Measurements from ENCODE around the gene ZNF407.

ZNF407 gene

GRCh38 chr18:75054611-75055010, 456.9 kb downstream of the ZNF407 start:
- no peak for TF ChIP-seq CTCF (conservative IDR thresholded peaks at IDR 0.05; ENCODE audit: control insufficient read depth, insufficient read depth, low read depth, low read length)
- no peak for DNase-seq (ENCODE audit: low read depth)
- H3K4me3 ChIP-seq (ENCODE audit: control insufficient read depth, low read depth, low read length), result no peak overlapping the region

GRCh38 chr18:75057169-75057960, 459.7 kb downstream of the ZNF407 start:
- no peak for TF ChIP-seq CTCF (conservative IDR thresholded peaks at IDR 0.05; ENCODE audit: control insufficient read depth, insufficient read depth, low read depth, low read length)
- H3K4me3 ChIP-seq (ENCODE audit: control insufficient read depth, low read depth, low read length), result no peak overlapping the region
- no peak for DNase-seq (ENCODE audit: low read depth)

- no peak for TF ChIP-seq CTCF (conservative IDR thresholded peaks at IDR 0.05; ENCODE audit: control insufficient read depth, insufficient read depth, low read depth, low read length)
- no peak for DNase-seq (ENCODE audit: low read depth)
- no peak overlapping the region for H3K4me3 ChIP-seq (ENCODE audit: control insufficient read depth, low read depth, low read length)
Measured at GRCh38 chr18:75060185-75060584, 462.5 kb downstream of the ZNF407 start.

- DNase-seq (ENCODE audit: low read depth), result no peak
- no peak overlapping the region for H3K4me3 ChIP-seq (ENCODE audit: control insufficient read depth, low read depth, low read length)
- no peak for TF ChIP-seq CTCF (conservative IDR thresholded peaks at IDR 0.05; ENCODE audit: control insufficient read depth, insufficient read depth, low read depth, low read length)
Measured at GRCh38 chr18:75062297-75062886, 464.7 kb downstream of the ZNF407 start.

GRCh38 chr18:75063196-75063595, 465.5 kb downstream of the ZNF407 start:
- TF ChIP-seq CTCF (conservative IDR thresholded peaks at IDR 0.05; ENCODE audit: control insufficient read depth, insufficient read depth, low read depth, low read length), result no peak
- H3K4me3 ChIP-seq (ENCODE audit: control insufficient read depth, low read depth, low read length), result no peak overlapping the region
- DNase-seq (ENCODE audit: low read depth), result no peak

GRCh38 chr18:75063615-75064512, 466.2 kb downstream of the ZNF407 start:
- DNase-seq (ENCODE audit: low read depth), result no peak
- no peak for TF ChIP-seq CTCF (conservative IDR thresholded peaks at IDR 0.05; ENCODE audit: control insufficient read depth, insufficient read depth, low read depth, low read length)
- H3K4me3 ChIP-seq (ENCODE audit: control insufficient read depth, low read depth, low read length), result no peak overlapping the region

Data from fibroblast of mammary gland (primary cell).